GM06990 (cell line): Measurements from ENCODE around the gene ARHGAP8.
"Not testable (repeated sequence)": the region's sequence is repeated elsewhere in the genome, so short reads cannot be mapped to it uniquely, and the experiment has no call there.

Source experiments
- DNase-seq: peaks from one replicate; pipeline ENCODE4 v3.0.0-alpha.2; 2011; ENCODE audit not compliant: insufficient read length; ENCODE audit errors: extremely low read depth
- H3K27me3 ChIP-seq: replicated peaks from 2 replicates; pipeline ENCODE4 v1.6.0; 2011; ENCODE audit warnings: low read length; ENCODE audit not compliant: control insufficient read depth, insufficient read depth
- H3K36me3 ChIP-seq: 2 replicates; pipeline ENCODE4 v1.5.1; 2011; ENCODE audit warnings: low read length; ENCODE audit not compliant: control insufficient read depth, insufficient read depth
- H3K4me3 ChIP-seq: replicated peaks from 2 replicates; pipeline ENCODE4 v1.5.1; 2011; ENCODE audit warnings: low read depth, mild to moderate bottlenecking, control low read depth, low read length
- TF ChIP-seq, protein P1 (sequence below): IDR thresholded peaks from 2 replicates; pipeline ENCODE4 v1.5.1; 2011; ENCODE audit warnings: low read length, control low read depth, mild to moderate bottlenecking, inconsistent platforms; ENCODE audit not compliant: insufficient read depth, poor library complexity, severe bottlenecking

Gene ARHGAP8

DNA sequence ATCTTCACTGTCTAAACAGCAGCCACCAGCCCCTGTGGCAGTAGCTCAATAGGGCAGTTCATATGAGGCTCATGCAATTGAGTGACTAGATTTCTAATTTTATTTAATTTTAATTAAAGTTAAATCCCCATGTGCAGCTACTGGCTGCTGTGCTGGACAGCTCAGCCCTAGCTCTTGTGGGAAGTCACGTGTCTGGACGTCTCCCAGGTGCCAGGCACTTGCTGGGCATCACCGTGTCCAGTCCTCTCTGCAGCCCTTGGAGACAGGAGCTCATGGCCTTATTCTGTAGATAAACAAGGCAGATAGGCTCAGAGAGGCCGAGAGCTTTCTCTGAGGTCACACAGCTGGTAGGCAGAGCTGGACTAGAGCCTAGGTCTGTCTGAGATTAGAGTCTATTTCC, 95.0 kb downstream of the ARHGAP8 start:
- no peak for DNase-seq
- Histone ChIP-seq H3K27me3 (no peaks in the 10 kb centered on the region), H3K36me3 (no peaks in the 10 kb centered on the region), H3K4me3 (no peak overlapping the region)
- TF ChIP-seq, protein P1, sequence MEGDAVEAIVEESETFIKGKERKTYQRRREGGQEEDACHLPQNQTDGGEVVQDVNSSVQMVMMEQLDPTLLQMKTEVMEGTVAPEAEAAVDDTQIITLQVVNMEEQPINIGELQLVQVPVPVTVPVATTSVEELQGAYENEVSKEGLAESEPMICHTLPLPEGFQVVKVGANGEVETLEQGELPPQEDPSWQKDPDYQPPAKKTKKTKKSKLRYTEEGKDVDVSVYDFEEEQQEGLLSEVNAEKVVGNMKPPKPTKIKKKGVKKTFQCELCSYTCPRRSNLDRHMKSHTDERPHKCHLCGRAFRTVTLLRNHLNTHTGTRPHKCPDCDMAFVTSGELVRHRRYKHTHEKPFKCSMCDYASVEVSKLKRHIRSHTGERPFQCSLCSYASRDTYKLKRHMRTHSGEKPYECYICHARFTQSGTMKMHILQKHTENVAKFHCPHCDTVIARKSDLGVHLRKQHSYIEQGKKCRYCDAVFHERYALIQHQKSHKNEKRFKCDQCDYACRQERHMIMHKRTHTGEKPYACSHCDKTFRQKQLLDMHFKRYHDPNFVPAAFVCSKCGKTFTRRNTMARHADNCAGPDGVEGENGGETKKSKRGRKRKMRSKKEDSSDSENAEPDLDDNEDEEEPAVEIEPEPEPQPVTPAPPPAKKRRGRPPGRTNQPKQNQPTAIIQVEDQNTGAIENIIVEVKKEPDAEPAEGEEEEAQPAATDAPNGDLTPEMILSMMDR, result no peak

DNA sequence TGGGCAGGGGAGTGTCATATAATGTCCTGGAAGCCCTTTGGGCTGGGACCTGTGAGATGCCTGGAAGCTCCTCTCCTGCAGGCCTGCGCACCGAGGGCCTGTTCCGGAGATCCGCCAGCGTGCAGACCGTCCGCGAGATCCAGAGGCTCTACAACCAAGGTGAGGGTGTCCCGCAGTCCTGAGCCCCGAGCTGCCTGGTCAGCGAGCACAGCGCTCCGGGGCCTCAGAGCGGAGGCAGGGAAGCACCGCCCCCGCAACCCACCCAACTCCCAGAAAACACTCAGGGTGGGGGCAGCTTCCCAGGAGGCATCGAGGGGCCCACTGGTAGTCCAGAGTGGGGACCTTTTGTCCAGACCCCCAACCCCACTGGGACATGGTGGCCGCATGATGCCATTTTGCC, 95.5 kb downstream of the ARHGAP8 start:
- H3K4me3 ChIP-seq, result no peak overlapping the region
- TF ChIP-seq, protein P1, result no peak
- no peaks in the 10 kb centered on the region for H3K27me3 ChIP-seq
- no peak for DNase-seq
- H3K36me3 ChIP-seq, result no peaks in the 10 kb centered on the region

DNA sequence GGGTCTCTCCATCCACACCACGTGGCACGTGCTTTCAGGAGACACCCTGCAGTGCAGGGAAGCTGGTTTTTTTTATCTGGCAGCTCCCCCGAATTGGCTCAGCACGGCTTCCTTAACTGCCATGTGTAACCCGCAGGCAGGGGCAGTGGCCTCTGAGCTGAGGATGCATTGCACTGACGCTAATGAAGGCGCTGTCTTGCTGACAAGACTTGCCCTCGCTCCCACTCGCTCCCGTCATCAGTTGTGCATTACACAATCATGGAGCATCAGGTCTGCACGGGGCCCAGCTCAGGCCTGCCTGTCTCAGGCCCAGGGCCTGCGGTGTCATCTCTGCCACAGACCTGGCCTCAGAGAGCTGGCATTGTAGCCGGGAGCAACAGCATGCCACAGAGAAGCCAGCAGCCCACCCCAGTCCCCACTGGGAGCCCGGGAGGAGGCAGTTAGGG, 95.9 kb downstream of the ARHGAP8 start:
- TF ChIP-seq, protein P1, result no peak
- Histone ChIP-seq H3K36me3 (no peaks in the 10 kb centered on the region), H3K4me3 (no peak overlapping the region), H3K27me3 (no peaks in the 10 kb centered on the region)
- DNase-seq, result no peak

DNA sequence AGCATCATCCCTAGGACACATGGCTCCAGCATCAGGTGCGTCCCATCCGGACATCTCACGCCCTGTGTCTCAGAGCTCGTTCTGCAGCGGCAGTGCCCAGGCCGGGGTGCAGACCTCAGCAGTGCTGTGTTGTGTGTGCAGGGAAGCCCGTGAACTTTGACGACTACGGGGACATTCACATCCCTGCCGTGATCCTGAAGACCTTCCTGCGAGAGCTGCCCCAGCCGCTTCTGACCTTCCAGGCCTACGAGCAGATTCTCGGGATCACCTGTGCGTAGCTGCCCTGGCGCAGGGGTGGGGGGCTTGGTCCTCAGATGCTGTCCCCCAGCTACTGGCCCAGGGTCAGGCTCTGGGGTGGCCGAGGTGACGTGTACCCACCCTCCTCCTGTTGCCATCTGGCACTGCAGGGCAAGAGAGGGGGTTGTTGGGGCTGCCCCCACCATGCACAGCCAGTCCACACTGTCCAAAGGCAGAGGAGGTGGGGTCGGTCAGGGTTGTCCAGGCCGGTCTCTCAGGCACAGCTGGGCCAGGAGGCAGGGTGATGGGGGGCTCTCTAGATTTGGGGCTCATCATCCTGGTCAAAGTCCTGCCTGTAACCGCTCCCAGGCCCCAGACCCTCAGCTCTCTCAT, 96.5 kb downstream of the ARHGAP8 start:
- Histone ChIP-seq H3K36me3 (no peaks in the 10 kb centered on the region), H3K27me3 (no peaks in the 10 kb centered on the region), H3K4me3 (no peak overlapping the region)
- TF ChIP-seq, protein P1, result no peak
- DNase-seq, result no peak

DNA sequence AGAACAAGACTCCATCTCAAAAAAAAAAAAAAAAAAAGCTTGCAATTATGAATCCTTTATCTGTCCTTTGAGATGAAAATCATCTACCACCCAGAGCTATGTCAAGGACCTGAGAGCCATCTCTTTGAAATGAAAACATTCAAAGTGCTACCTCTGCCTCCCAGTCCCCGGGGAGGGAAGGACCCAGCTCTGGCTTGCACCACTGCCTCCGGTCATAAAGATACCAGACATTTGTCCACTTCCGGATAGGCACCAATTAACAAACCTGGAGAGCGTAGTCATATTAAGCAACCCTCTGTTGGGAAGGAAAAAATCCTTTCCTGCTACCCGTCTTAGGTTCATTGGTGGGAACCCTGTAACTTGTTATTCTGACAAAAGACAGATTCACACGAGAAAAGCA, 98.6 kb downstream of the ARHGAP8 start:
- no peaks in the 10 kb centered on the region for H3K27me3 ChIP-seq
- TF ChIP-seq, protein P1, result no peak
- H3K36me3 ChIP-seq, result no peaks in the 10 kb centered on the region
- DNase-seq, result no peak
- no peak overlapping the region for H3K4me3 ChIP-seq

DNA sequence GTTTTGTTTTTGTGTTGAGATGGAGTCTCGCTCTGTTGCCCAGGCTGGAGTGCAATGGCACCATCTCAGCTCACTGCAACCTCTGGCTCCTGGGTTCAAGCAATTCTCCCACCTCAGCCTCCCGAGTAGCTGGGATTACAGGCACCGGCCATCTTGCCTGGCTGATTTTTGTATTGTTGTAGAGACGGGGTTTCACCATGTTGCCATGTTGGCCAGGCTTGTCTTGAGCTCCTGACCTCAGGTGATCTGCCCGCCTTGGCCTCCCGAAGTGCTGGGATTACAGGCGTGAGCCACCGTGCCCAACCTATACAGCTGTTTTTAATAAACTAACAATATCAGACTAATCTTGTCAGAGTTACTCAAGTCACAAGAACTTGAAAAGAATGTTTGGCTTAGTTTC, 102.3 kb downstream of the ARHGAP8 start:
- DNase-seq, H3K4me3 ChIP-seq, H3K27me3 ChIP-seq, H3K36me3 ChIP-seq: not testable (repeated sequence)
